KG1 (cell line): ENCODE measurements around the gene MEIOC.
"Not testable (repeated sequence)": the region's sequence is repeated elsewhere in the genome, so short reads cannot be mapped to it uniquely, and the experiment has no call there.

Source experiments
- DNase-seq: peaks from one replicate; lab custom pipeline; 2025; lab: John Stamatoyannopoulos, UW

Gene MEIOC

DNA sequence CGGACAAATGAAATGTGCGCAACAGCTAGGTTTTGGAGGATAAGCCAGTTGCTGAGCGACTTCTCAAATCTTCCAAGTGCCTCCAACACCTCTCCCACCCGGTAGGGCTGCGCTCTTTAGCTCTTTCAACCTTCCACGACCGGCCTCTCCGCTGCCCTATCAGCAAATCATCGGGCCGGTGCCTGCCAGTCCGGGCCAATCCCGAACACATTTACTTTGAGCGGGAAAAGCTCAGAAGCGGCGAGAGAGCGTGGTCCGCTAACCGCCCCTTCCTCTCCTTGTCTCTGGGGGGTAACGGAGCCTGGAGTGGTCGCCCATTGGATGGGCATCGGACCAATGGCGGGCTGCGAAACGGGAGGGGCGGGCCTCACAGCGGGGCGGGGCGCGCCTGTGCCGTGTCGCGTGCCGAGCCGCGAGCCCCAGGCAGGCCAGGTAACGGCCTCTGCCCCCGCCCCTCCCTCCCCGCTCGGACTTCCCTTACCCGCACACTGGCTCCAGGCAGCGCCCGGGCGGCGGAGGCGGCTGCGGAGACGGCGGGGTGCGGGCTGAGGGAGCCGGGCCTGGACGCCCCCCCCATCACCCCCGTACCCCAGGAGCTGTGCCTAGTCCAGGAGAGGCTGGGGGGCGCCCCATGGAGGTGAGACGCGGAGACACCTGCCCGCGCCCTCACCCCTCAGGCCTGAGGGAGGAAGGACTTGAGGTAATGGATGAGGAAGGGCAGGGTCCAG is at the start of gene MEIOC:
TSS of gene MEIOC (plus strand) at position 486 of the 728 bp plus-strand sequence. CDS start at position 632, 146 bp downstream.
- DNase-seq: no peak

DNA sequence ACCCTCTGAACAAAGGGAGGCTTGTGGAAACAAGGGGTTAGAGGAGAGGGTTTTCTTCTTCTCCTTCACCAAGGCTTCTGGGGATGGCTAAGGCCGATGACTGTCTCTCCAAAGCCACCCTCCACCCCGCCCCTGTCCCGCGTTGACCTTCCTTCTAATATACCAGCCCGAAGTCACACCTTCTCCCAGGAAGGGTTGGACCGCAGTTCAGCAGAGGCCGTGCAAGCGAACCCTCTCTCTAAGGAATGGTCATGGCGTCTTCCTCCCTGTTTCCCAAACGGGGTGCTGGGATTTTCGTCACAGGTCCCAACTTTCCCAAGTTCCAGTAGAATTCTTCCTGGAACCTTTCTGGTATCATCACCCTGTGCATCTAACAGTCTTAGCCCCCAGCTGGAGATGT is 49.6 kb upstream of the MEIOC start:
- no peak for DNase-seq

DNA sequence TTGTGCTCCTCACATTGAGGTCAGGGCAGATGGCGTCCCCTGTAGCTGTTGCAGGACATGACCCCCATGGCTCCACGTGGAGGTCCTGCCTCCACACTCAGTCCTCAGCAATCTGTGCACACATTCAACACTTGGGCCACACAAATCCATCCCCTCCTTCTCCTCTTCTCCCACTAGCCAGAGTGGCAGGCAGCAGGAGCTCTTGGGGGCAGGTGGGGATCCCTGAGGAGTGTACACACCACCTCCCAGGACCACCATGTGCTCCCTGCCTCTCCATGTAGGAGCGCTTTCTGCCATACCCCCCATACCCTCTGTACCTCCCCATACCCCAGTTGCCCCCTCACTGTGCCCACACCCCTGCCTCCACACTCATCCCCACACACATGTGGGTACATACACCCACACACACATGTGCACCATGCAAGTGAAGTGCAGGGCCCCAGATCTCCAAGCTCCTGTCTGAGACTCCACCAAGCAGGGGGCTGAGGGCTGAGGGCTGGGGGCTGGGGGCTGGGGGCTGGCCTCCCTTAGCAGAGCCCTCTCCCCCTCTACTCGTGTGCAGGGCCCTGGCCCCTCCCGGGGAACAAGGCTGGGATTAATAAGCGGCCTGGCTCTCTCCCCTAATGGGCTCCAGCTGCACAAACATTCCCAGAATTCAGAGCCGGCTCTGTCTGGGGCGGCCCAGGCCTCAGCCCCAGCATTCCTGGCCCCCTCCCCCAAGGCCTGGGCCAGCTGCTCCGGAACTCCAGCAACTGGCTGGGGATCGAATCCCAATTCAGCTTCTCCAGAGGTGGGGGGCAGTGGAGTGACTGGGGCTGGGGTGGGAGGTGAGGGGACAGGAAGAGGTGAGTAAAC is 48.2 kb upstream of the MEIOC start:
- DNase-seq: no peak

DNA sequence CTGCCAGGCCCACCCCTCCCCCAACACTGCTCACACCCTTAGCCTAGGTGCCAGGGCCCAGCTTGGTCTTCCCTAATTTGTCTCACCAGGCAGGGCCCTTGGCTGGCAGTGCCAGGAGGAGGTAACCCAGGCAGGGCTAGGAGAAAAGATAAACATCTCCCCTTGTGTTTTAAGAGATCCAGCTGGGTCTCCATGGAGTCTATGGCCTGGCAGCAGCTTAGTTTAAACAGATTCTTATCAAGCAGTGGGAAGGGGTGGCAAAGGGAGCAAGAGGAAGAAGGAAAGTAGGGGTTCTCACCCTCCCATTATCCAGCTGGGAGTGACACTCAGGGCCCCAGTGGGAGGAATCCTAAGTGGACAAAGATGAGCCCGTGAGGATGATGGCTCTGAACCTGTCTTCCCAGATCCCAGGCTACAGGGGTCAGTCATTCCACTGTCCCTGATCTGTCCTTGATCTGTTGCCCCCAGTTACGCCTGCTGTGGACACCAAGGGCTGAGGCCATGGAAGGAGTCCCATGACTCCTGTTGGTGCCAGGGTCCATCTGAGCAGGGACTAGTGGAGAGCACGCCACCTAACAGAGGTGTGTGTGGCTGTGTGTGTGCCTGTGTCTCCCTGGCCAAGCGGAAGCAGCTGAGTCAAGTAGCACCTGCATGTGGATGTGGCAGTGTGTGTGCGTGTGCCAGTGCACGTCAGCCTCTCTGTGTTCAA is 47.4 kb upstream of the MEIOC start:
- DNase-seq: no peak

DNA sequence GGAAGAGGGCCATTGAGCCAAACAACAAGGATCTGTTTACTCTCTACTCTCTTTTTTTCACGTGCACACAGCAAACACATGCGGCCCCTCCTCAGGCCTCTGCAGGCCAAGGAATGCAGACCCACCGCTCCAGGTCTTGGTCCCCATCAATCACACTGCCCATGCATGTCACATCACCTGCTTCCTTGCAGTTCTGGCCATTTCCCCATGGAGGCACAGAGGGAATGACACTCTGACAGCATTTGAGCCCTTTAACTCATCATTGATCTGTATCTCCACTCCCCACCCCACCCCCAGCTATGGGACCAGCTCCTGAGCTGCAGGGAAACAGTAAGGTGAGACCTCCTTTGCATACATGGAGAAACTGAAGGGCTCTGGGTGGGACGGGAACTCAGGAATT is 45.9 kb upstream of the MEIOC start:
- no peak for DNase-seq

DNA sequence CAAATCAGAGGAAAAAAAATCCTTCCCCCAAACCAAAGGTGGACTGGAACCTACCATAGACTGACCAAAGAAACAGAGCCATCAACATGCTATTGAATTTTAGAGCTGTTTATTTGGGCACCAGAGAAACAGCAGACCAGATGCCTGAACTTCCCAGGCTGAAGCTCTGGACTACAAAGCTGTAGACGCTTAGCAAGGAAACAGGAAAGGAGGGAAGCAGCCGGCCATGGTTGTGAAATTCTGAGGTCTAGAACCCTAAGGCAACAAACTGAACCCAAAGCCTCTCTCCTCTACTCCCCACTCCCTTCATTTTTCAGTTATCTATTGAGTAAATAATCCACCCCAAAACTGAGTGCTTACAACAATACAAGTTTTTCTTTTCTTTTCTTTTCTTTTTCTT is 45.4 kb upstream of the MEIOC start:
- no peak for DNase-seq

DNA sequence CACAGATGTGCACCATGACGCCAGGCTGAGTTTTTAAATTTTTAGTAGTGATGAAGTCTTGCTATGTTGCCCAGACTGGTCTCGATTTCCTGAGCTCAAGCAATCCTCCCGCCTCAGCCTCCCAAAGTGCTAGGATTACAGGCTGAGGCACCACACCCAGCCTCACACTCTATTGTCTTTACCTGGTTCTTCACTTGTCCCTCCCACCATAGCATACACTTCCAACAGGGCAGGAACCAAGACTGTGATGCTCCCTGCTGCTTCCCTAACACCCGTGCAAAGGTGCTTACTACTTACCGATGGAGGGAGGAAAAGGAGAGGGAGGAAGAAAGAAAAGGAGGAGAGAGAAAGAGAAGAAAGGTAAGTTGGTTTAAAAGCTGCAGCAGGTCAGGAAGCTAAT is 41.4 kb upstream of the MEIOC start:
- no peak for DNase-seq

DNA sequence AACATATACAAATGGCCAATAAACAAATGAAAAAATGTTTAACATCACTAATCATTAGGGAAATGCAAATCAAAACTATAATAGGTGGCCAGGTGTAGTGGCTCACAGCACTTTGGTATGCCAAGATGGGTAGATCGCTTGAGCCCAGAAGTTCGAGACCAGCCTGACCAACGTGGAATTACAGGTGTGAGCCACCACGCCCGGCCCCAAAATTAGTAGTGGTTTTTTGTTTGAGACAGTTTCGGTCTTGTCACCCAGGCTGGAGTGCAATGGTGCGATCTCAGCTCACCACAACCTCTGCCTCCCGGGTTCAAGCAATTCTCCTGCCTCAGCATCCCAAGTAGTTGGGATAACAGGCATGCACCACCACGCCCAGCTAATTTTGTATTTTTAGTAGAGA is 37.6 kb upstream of the MEIOC start:
- not testable (repeated sequence) for DNase-seq

DNA sequence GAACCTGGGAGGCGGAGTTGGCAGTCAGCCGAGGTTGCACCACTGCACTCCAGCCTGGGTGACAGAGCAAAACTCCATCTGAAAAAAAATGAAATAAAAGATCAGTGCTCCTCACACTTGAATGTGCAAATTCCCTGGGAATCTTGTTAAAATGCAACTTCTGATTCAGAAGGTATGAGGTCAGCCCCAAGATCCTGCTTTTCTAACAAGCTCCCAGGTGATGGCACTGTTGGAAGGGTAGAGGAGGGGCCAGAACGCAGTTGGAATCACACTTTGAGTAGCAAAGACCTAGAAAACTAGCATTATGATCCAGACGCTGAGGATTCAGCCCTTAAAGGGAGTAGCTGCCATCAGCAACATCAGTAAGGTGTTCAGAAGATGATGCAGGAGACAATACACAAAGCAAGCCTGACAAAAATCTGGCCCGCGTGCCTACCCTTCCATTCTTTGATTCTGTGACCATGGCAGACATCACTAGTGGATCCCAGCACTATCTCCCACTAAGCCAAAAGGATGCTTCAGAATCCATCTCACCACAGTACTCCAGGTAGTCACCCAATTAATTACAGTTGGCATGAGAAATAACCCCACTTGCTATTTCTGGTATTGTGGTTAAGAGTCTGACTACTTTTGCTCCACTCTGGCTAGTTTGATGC is 33.1 kb upstream of the MEIOC start:
- DNase-seq: no peak

DNA sequence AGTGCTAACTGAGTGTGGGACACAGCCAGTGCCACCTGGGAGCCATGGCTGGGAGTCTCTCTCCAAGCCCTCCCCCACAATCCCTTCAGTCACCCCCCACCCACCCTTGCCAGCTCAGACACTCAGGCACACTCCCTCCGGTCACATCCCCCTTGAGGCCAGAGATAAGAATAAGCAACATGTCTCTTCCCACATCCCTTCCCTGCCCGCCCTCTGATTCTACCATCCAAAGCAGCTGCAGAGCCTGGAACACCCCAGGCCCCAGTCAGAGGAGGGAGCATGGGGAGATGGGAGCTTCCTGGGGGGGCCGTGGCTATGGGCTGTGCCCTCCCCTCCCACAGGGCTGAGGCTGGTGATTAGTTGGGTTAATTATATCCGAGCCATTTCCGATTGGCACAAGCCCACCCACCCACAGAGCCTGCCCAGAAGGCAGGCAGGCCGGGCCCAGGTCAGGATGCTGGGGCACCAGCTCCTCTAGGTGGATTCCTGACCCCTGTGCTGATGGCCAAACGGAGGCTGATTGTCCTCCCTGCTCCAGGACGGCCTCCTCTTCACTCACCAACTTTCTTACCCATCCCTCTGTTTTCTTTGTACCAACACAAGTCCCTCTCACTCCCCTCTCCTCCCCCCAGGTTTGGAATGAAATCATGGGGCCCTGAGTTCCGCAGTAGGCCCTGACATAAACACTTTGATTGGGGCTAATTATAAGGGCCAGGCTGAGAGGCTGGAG is 28.6 kb upstream of the MEIOC start:
- DNase-seq: no peak

DNA sequence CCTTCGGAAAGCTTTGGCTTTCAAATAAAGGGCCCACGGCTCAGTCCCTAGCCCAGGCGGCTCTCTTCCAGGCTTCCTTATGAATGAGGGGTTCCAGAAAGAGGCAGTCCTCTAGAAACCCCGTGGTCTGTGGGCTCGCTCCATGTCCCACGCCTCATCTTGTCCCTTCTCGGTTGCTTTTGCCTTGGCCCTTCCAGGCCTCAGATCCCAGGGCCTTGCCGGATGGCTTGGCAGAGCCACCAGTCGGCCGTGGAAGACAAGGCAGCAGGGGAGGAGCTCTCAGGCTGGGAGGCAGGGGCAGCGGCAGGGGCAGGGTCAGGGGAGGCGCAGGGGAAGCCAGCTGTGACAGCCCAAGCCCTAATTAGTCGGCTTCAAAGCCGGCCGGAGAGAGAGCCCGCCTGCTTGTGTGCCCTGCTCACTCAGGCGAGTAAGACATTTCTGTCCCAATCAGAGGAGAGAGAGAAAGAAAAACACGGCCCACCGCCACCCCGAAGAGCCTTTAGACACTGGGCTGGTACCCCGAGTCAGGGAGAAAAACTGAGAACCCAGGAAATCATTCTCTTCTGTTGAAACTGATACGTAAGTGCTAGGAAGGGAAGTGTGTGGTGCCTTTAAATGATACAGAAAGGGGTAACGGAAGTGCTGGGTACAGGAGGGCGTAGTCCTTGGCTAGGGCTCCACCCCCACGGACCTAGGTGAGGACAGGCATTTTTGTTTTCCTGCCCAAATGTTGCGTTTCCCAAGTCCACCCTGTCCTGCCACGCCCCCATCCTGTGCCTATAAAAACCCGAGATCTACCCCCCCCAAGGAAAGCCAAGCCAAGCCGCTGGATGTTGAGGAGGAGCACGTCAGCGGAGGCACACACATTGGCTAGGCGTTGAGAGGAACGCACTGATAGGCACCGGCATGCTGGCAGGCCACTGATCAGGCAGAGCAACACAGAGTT is 27.8 kb upstream of the MEIOC start:
- no peak for DNase-seq

DNA sequence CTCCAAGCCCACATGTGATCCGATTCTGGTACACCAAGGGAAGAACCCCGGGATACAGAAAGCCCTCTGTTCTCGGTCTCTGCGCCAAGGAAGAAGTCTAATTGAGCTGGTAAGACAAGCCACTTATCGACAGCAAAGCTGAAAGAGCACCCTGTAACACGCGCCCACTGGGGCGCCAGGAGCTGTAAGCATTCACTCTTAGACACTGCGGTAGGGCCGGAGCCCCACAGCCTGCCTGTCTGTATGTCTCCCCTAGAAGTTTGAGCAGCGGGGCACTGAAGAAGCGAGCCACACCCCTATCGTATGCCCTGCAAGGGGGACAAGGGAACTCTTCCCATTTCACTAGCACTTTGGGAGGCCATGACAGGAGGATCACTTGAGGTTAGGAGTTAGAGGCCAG is 27.0 kb upstream of the MEIOC start:
- no peak for DNase-seq

DNA sequence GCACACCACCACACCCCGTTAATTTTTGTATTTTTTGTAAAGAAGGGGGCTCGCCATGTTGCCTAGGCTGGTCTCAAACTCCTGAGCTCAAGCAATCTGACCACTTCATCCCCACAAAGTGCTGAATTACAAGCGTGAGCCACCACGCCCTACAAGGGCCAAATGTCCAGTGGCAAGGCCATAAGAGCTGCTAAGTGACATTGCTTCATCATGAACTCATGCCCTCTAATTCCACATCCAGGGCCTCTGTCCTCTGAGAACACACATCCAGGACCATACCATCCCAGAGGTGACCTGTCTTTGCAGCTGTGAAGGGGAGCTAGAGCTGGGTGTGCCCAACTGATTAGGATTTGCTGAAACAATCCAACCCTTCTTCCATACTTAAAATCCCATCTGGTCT is 25.6 kb upstream of the MEIOC start:
- no peak for DNase-seq

DNA sequence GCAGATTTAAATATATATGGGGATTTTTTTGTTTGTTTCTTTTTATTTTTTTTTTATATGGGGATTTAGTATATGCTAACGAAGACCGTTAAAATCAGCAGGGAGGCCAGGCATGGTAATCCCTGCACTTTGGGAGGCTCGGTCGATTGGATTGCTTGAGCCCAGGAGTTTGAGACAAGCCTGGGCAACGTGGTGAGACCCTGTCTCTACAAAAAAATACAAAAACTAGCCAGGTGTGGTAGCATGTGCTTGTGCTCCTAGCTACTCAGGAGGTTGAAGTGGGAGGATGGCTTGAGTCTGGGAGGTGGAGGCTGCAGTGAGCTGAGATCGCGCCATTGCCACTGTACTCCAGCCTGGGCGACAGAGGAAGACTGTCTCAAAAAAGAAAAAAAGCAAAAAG is 22.3 kb upstream of the MEIOC start:
- no peak for DNase-seq

DNA sequence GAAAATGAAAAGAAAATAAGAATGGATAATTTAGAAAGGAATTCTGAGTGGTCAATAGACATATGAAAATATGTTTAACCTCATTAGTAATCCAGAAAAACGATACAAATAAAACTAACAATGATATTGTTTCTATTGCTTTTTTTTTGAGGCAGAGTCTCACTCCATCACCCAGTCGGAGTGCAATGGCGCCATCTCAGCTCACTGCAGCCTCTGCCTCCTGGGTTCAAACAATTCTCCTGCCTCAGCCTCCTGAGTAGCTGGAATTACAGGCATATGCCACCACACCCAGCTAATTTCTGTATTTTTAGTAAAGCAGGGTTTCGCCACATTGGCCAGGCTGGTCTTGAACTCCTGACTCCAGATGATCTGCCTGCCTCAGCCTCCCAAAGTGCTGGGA is 21.9 kb upstream of the MEIOC start:
- DNase-seq: not testable (repeated sequence)

DNA sequence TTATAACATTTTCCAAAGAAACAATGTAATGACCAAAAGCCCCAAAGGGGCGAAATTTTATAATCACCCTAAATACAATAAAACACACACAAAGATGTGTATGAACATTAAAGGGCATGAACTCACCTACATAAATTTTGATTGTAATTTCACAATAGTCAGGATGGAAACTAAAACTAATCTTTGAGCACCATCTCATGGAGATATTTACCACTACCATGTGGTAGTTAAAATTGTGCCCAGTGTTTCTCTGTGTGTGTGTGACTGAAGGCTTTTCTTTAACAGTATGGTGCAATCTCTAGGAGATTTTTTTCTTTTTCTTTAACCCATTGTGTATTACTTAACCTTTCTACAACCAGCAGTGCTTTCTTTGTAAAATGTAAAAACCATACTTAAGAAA is 19.7 kb upstream of the MEIOC start:
- no peak for DNase-seq

DNA sequence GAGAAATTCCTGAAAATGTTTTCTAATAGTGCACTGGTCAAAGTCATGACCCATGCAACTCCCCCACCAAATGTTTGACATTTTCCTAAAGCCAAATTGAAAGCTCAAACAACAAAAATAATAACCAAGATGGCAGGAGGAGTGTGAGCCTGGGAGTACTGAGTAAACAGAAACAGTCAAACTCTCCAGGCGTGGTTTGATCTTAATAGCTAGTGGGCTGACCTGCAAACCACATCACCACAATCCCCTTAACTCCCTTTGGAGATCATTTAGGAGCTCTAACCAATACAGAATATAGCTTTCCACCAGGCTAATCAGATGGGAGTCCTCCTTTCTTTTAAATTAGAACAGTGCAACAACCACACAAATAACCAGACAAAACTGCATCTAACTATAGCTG is 19.2 kb upstream of the MEIOC start:
- no peak for DNase-seq

DNA sequence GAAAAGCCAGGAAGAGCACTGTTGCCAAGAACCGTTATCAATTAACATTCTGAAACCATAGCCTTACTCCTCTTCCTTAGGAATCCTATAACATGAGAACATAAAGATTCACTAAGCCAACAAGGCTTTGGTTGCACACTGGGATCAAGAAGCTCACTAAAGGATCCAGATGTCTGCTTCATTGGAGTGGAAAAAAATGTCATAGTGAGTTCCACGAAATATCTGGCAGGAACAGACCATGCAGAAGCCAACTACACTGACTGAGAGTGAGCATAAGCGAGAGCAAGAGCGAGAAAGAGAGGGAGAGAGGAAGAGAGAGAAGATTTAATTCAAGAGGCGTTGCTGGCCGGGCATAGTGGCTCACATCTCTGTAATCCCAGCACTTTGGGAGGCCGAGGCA is 13.4 kb upstream of the MEIOC start:
- no peak for DNase-seq

DNA sequence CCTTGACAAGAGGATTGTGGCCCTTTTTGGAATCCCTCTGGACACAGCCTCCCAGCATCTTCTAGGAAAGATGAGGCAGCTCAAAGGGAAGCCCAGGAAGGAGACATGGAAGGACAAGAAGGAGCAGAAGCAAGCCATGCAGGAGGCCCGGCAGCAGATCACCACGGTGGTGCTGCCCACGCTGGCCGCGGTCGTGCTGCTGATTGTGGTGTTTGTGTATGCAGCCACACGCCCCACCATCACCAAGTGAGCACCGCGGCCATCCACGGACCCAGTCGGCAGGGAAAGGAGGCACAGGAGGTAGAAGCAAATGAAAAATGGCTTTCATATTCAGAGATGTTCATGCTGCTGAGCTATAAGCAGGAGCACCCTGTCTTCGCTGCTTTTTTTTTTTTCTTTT is 10.9 kb upstream of the MEIOC start:
- no peak for DNase-seq

DNA sequence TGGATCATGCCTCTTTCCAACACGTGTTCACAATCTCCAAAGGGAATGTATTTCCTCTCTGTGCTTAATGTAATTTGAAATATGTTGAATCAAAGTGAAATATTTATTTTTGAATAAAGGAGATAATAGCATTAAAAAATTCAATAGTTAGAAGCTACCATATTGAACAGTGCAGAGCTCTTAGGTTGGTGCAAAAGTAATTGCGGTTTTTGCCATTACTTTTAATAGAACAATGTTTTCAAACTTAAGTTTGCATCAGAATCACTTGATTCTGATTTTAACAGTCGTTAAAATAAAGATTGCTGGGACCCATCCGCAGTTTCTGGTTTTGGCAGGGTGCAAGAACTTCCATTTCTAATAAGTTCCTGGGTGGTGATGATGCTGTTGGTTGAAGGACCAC is 10.0 kb upstream of the MEIOC start:
- DNase-seq: no peak

DNA sequence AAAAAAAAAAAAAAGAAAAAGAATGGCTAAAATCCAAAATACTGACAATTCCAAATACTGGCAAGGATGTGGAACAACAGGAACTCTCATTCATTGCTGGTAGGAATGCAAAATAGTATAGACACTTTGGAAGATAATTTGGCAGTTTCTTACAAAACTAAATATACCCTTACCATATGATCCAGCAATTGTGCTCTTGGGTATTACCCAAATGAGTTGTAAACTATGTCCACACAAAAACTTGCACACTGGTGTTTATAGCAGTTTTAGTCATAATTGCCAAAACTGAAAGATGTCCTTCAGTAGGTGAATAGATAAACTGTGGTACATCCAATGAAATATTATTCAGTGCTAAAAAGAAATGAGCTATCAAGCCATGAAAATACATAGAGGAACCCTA is 8.5 kb upstream of the MEIOC start:
- DNase-seq: no peak
